Activated CD8-positive, alpha-beta memory T cell treated with anti-CD3 and anti-CD28 coated beads, Interleukin-2, amount 50 U/mL, for 1 hour (primary cell): ENCODE data around the gene BEND3.
"Not testable (repeated sequence)": the region's sequence is repeated elsewhere in the genome, so short reads cannot be mapped to it uniquely, and the experiment has no call there.

Experiments used
- DNase-seq: peaks from one replicate; pipeline ENCODE4 v3.0.0-alpha.2; 2020; ENCODE audit errors: extremely low read depth

Gene BEND3

DNA sequence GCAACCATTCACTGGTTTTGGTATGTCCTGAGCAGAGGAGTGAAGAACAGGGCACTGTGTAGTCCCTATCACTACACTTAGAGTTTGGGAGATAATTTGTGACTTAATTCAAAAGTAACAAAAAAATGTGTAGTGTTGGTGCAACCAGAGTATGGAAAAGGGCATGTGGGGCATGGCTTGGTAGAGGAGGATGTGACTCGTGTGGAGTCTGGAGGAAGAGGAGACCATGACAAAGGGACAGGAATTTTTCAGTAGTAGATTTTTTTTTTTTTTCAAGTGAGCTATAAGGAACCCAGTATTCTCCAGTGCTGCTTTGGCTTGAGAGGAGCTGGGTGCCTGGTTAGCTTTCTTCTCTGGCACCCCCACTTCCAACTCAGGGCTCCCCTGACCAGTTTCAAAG lies 82.2 kb downstream of the BEND3 start:
- no peak for DNase-seq

DNA sequence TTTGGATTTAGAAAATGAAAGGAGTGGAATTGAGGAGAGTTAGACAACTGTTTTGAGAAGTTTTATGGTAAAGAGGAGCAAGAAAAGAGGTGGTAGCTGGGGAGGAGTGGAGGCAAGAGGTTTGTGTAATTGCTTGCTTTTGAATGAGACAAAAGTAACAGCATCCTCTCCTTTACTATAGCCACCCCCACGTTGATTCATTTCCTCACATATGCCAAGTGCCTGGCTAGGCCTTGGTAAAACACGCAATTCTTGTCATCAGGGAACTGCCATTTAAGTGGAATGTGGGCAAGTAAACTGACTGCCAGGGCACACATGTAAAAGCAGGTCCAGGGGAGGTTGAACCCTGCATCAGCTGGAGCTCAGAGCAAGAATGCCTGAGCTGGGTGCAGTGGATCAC lies 83.3 kb downstream of the BEND3 start:
- DNase-seq = no peak

DNA sequence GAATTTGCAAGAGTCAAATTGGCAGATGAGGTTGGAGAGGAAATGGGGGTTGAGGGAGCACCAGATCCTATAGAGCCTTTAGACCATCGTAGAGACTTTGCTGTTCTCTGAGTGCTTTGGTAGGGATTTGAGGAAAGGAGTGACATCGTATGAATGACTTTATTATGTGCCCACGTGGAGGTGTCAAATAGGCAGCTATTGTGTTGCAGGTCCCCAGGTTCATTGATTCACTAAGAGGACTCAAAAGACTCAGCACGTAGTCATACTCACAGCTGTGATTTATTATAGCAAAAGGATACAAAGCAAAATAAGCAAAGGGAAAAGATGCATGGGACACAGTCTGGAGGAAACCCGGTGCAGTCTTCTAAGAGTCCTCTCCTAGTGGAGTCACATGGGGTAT lies 85.2 kb downstream of the BEND3 start:
- no peak for DNase-seq

DNA sequence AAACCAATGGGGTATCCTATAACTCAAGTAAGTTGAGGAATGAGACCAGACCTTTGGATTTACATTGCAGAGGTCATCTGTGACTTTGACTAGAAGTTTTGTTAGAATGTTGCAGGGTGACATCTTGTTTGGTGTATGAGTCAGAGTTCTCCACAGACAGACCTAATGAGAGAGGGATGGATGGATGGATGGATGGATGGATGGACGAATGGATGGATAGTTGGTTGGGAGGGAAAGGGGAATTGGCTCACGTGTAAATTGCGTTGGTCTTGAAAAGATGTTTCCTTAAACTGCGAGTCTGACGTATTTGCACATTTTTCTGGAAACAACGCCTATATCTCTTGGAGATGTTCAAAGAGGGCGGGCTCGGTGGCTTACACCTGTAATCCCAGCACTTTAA lies 88.3 kb downstream of the BEND3 start:
- no peak for DNase-seq

DNA sequence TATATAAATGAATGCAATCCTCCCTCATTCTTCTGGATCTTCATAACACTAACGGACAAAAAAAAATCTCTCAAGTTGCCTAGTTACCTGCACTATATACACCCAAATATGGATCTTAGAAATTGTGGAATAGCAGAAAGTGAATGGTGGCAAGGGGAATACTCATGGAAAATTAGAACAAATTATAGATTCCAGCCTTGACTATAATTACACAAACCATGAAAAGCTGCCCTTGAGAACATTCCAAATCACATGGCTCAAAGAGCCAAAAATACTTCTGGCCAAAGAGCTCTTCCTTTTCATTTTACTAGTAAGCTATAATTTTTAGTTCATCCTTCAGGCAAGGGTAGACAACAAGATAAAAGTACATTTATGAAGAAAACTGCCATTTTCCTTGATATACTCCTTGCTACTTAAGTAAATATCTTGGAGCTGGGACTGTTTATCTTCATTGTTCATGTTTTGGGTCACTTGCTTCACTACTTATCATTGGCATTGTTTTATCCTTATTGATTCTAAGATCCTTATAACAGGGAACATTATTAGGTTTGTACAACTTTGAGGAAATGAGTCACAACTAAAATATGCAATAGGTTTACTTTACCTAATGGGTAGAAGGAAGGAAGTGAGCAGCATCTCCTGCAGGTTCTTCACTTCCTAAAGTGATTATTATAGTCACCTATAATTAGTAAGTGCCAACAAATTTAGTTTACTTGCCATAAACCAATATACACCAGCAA lies 93.7 kb downstream of the BEND3 start:
- DNase-seq = no peak

DNA sequence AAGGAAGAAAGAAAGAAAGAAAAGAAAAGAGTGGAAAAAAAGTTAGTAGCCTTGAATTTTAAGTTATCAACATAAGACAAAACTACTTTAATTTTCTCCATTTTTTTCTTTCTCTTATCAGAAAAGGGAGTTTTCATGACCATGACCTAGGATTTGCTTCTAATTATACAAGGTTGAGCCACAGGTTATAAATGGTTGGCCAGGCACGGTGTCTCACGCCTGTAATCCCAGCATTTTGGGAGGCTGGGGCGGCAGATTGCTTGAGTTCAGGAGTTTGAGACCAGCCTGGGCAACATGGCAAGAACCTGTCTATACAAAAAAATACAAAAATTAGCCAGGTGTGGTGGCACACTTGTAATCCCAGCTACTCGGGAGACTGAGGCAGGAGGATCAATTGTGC lies 95.1 kb downstream of the BEND3 start:
- no peak for DNase-seq

DNA sequence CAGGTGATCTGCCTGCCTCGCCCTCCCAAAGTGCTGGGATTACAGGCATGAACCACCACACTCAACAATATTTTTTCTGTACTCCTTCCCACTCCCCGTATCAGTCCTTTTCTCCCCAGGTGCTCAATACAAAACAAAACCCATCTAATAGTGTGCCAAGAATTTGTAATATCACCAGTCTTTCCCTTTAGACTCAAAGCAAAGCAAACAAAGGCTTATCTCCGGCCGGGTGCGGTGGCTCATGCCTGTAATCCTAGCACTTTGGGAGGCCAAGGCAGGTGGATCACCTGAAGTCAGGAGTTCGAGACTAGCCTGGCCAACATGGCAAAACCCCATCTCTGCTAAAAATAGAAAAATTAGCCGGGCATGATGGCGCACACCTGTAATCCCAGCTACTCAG lies 95.7 kb downstream of the BEND3 start:
- not testable (repeated sequence) for DNase-seq

DNA sequence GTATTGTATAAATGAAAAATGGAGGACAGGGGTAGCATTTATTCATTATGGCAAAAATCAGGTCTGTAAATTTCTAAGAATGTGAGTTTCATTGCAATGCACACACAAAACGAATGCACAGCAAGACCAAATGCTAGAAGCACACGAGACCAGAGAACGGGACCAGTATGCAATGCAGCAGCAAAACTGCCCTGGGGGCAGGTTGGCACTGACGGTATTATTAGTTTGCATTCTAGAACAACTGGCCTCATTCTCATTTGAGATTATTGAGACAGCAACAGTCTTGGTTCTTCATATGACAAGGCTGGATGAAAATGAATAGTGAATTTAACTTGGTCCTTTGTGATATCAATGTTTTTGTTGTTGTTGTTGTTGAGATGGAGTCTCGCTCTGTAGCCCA lies 96.3 kb downstream of the BEND3 start:
- DNase-seq = no peak
